Ovary (tissue), 3 donors: ENCODE measurements around the gene RBM6.

Experiments
- EP300 ChIP-seq: sonication (generic); formaldehyde crosslinking; IDR thresholded peaks from one replicate; pipeline ENCODE4 v1.6.1; 2017; ENCODE audit warnings: antibody characterized with exemption
- POLR2A ChIP-seq: fragments of 450-650 bp; IDR thresholded peaks from one replicate; pipeline ENCODE4 v1.6.1; 2017; ENCODE audit warnings: antibody characterized with exemption, mild to moderate bottlenecking, moderate library complexity
- TF ChIP-seq, protein P1 (sequence below), 3 donors: fragments of 450-650 bp in 2 of 3; fragments of 200-600 bp in 1 of 3; IDR thresholded peaks; one replicate each; pipeline versions ENCODE4 v1.5.1 to v1.8.0; 2016 to 2022; ENCODE audit warnings: antibody characterized with exemption in 3 of 3, mild to moderate bottlenecking in 1 of 3
- donor health status: DM: no; HTN: no; CAD: no.

- TF ChIP-seq EP300 = no peak
- TF ChIP-seq, protein P1, sequence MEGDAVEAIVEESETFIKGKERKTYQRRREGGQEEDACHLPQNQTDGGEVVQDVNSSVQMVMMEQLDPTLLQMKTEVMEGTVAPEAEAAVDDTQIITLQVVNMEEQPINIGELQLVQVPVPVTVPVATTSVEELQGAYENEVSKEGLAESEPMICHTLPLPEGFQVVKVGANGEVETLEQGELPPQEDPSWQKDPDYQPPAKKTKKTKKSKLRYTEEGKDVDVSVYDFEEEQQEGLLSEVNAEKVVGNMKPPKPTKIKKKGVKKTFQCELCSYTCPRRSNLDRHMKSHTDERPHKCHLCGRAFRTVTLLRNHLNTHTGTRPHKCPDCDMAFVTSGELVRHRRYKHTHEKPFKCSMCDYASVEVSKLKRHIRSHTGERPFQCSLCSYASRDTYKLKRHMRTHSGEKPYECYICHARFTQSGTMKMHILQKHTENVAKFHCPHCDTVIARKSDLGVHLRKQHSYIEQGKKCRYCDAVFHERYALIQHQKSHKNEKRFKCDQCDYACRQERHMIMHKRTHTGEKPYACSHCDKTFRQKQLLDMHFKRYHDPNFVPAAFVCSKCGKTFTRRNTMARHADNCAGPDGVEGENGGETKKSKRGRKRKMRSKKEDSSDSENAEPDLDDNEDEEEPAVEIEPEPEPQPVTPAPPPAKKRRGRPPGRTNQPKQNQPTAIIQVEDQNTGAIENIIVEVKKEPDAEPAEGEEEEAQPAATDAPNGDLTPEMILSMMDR (IDR thresholded peaks at IDR 0.05) = no peak
- no peak for TF ChIP-seq POLR2A
Measured at GRCh38 chr3:49908373-49909199, 31.4 kb upstream of the RBM6 start.
